Mesendoderm (in vitro differentiated cells): ENCODE measurements around the gene FBXO38.

Source experiments
- DNase-seq: peaks from one replicate; pipeline ENCODE4 v3.0.0; 2013
- H2AK5ac ChIP-seq: 2 replicates; pipeline ENCODE4 v1.6.1; 2013; ENCODE audit warnings: low read length, inconsistent platforms
- H2BK120ac ChIP-seq: 2 replicates; pipeline ENCODE4 v1.6.1; 2013; ENCODE audit warnings: low read depth, mild to moderate bottlenecking, low read length, moderate library complexity, mixed read lengths
- H2BK15ac ChIP-seq: replicated peaks from 2 replicates; pipeline ENCODE4 v1.6.1; 2013; ENCODE audit warnings: low read depth, mild to moderate bottlenecking, moderate library complexity
- H2BK5ac ChIP-seq: 2 replicates; pipeline ENCODE4 v1.6.1; 2013; ENCODE audit warnings: low read length, inconsistent platforms
- H3K18ac ChIP-seq: 2 replicates; pipeline ENCODE4 v1.6.1; 2013; ENCODE audit warnings: mild to moderate bottlenecking, low read length, mixed read lengths
- H3K23ac ChIP-seq: one replicate; pipeline ENCODE4 v1.6.1; 2013; ENCODE audit warnings: low read length
- H3K27ac ChIP-seq: 2 replicates; pipeline ENCODE4 v1.5.1; 2013; ENCODE audit warnings: low read depth, mild to moderate bottlenecking, inconsistent platforms, low read length, moderate library complexity
- H3K27me3 ChIP-seq: 2 replicates; pipeline ENCODE4 v1.6.1; 2013; ENCODE audit warnings: low read length, control low read depth, mild to moderate bottlenecking, inconsistent platforms; ENCODE audit not compliant: insufficient read depth, poor library complexity
- H3K36me3 ChIP-seq: 2 replicates; pipeline ENCODE4 v1.6.1; 2013; ENCODE audit warnings: low read length, inconsistent platforms; ENCODE audit not compliant: control insufficient read depth, insufficient read depth
- H3K4ac ChIP-seq: one replicate; pipeline ENCODE4 v1.6.1; 2013; ENCODE audit warnings: low read depth, mild to moderate bottlenecking, low read length, moderate library complexity
- H3K4me1 ChIP-seq: 2 replicates; pipeline ENCODE4 v1.6.1; 2013; ENCODE audit warnings: low read depth, low read length, inconsistent platforms; ENCODE audit not compliant: control insufficient read depth
- H3K4me2 ChIP-seq: 2 replicates; pipeline ENCODE4 v1.6.1; 2013; ENCODE audit warnings: low read length
- H3K4me3 ChIP-seq: 2 replicates; pipeline ENCODE4 v1.5.1; 2013; ENCODE audit warnings: mild to moderate bottlenecking, low read length
- H3K56ac ChIP-seq: one replicate; pipeline ENCODE4 v1.6.1; 2013; ENCODE audit warnings: low read length
- H3K79me1 ChIP-seq: 2 replicates; pipeline ENCODE4 v1.6.1; 2013; ENCODE audit warnings: low read length, inconsistent platforms
- H3K79me2 ChIP-seq: 2 replicates; pipeline ENCODE4 v1.6.1; 2013; ENCODE audit warnings: mild to moderate bottlenecking, low read length; ENCODE audit not compliant: control insufficient read depth, insufficient read depth
- H3K9ac ChIP-seq: 2 replicates; pipeline ENCODE4 v1.6.1; 2013; ENCODE audit warnings: low read length, inconsistent platforms
- H4K5ac ChIP-seq: one replicate; pipeline ENCODE4 v1.6.1; 2013; ENCODE audit warnings: low read length
- H4K8ac ChIP-seq: one replicate; pipeline ENCODE4 v1.6.1; 2013; ENCODE audit warnings: low read depth, mild to moderate bottlenecking, control low read depth, low read length, moderate library complexity
- WGBS: extraction: QIAGEN DNeasy Blood & Tissue Kit; methylation state at CpG from one replicate; pipeline ENCODE4 v1.1.7; 2013; ENCODE audit warnings: low lambda C conversion rate, missing lambda C conversion rate; ENCODE audit not compliant: insufficient coverage; ENCODE audit errors: extremely low coverage; 5-methylcytosine and 5-hydroxymethylcytosine counted together

FBXO38 gene

GRCh38 chr5:148368299-148368698 lies 15.5 kb upstream of the FBXO38 start:
- no peak overlapping the region for H4K5ac ChIP-seq
- no peak overlapping the region for H2BK5ac ChIP-seq
- no peak overlapping the region for H3K4ac ChIP-seq
- no peaks in the 10 kb centered on the region for H3K79me1 ChIP-seq
- H3K18ac ChIP-seq = no peak overlapping the region
- no peak overlapping the region for H2BK15ac ChIP-seq
- H3K79me2 ChIP-seq = no peaks in the 10 kb centered on the region
- H4K8ac ChIP-seq = no peak overlapping the region
- H3K4me2 ChIP-seq = no peak overlapping the region
- H3K23ac ChIP-seq = no peak overlapping the region
- no peak overlapping the region for H3K56ac ChIP-seq
- H3K27me3 ChIP-seq = no peaks in the 10 kb centered on the region
- H3K27ac ChIP-seq = no peak overlapping the region
- H2AK5ac ChIP-seq = no peak overlapping the region
- no peak overlapping the region for H3K9ac ChIP-seq
- H3K4me1 ChIP-seq = no peaks in the 10 kb centered on the region
- DNase-seq = no peak
- H2BK120ac ChIP-seq = no peak overlapping the region
- no peak overlapping the region for H3K4me3 ChIP-seq
- H3K36me3 ChIP-seq = no peaks in the 10 kb centered on the region

- no CpG with 5 or more reads among the region's 2 CpGs for WGBS
- Histone ChIP-seq H3K4me3 (no peak overlapping the region), H3K4me2 (no peak overlapping the region)
Observed at GRCh38 chr5:148372166-148372725, 11.5 kb upstream of the FBXO38 start.

GRCh38 chr5:148372893-148373292 lies 10.9 kb upstream of the FBXO38 start:
- no peaks in the 10 kb centered on the region for H3K79me1 ChIP-seq
- H3K9ac ChIP-seq = no peak overlapping the region
- H3K27me3 ChIP-seq = no peaks in the 10 kb centered on the region
- H4K5ac ChIP-seq = no peak overlapping the region
- H2AK5ac ChIP-seq = no peak overlapping the region
- H3K56ac ChIP-seq = no peak overlapping the region
- H3K4ac ChIP-seq = no peak overlapping the region
- no peak overlapping the region for H3K23ac ChIP-seq
- no peak overlapping the region for H2BK5ac ChIP-seq
- no peaks in the 10 kb centered on the region for H3K4me1 ChIP-seq
- no peaks in the 10 kb centered on the region for H3K79me2 ChIP-seq
- no peak overlapping the region for H3K18ac ChIP-seq
- H2BK15ac ChIP-seq = no peak overlapping the region
- DNase-seq = no peak
- no peak overlapping the region for H3K4me3 ChIP-seq
- H4K8ac ChIP-seq = no peak overlapping the region
- no peaks in the 10 kb centered on the region for H3K36me3 ChIP-seq
- H2BK120ac ChIP-seq = no peak overlapping the region
- no peak overlapping the region for H3K4me2 ChIP-seq
- H3K27ac ChIP-seq = no peak overlapping the region

More at GRCh38 chr5:148372166-148372725, 11.5 kb upstream of the FBXO38 start:
- Histone ChIP-seq H3K9ac (no peak overlapping the region), H3K36me3 (no peaks in the 10 kb centered on the region), H3K18ac (no peak overlapping the region), H2BK5ac (no peak overlapping the region), H4K5ac (no peak overlapping the region), H3K23ac (no peak overlapping the region), H3K56ac (no peak overlapping the region), H3K27me3 (no peaks in the 10 kb centered on the region), H3K79me2 (no peaks in the 10 kb centered on the region), H3K79me1 (no peaks in the 10 kb centered on the region), H4K8ac (no peak overlapping the region), H2BK15ac (no peak overlapping the region), H3K4me1 (no peaks in the 10 kb centered on the region), H3K4ac (no peak overlapping the region), H2BK120ac (no peak overlapping the region), H3K27ac (no peak overlapping the region), H2AK5ac (no peak overlapping the region)
- DNase-seq = no peak

- Histone ChIP-seq H3K27ac (no peak overlapping the region), H2AK5ac (no peak overlapping the region), H3K56ac (no peak overlapping the region), H3K4me3 (no peak overlapping the region), H3K4ac (no peak overlapping the region), H2BK120ac (no peak overlapping the region), H3K27me3 (no peaks in the 10 kb centered on the region), H3K18ac (no peak overlapping the region), H3K79me1 (no peaks in the 10 kb centered on the region), H2BK15ac (peak overlapping the region; percentile 25), H3K9ac (no peak overlapping the region), H3K79me2 (no peaks in the 10 kb centered on the region), H3K36me3 (no peaks in the 10 kb centered on the region), H3K4me2 (no peak overlapping the region), H3K4me1 (no peaks in the 10 kb centered on the region), H4K8ac (no peak overlapping the region), H2BK5ac (no peak overlapping the region), H3K23ac (no peak overlapping the region), H4K5ac (no peak overlapping the region)
- WGBS = no CpG with 5 or more reads among the region's 3 CpGs
- DNase-seq = peak; percentile 95
Observed at GRCh38 chr5:148374690-148375360, 8.9 kb upstream of the FBXO38 start.

GRCh38 chr5:148376198-148376597 lies 7.6 kb upstream of the FBXO38 start:
- no peak overlapping the region for H2BK5ac ChIP-seq
- no peak overlapping the region for H3K9ac ChIP-seq
- H3K27me3 ChIP-seq = no peaks in the 10 kb centered on the region
- H3K56ac ChIP-seq = no peak overlapping the region
- H3K4ac ChIP-seq = no peak overlapping the region
- H2BK120ac ChIP-seq = no peak overlapping the region
- no peaks in the 10 kb centered on the region for H3K36me3 ChIP-seq
- no peak overlapping the region for H4K8ac ChIP-seq
- no peak overlapping the region for H2AK5ac ChIP-seq
- H3K23ac ChIP-seq = no peak overlapping the region
- H3K79me1 ChIP-seq = no peaks in the 10 kb centered on the region
- no peak overlapping the region for H4K5ac ChIP-seq
- H3K18ac ChIP-seq = no peak overlapping the region
- no peaks in the 10 kb centered on the region for H3K4me1 ChIP-seq
- no peak overlapping the region for H2BK15ac ChIP-seq
- H3K27ac ChIP-seq = no peak overlapping the region
- H3K4me3 ChIP-seq = no peak overlapping the region
- H3K4me2 ChIP-seq = no peak overlapping the region
- no CpG with 5 or more reads among the region's 4 CpGs for WGBS
- H3K79me2 ChIP-seq = no peaks in the 10 kb centered on the region
- DNase-seq = peak; percentile 18

- no peak overlapping the region for H3K27ac ChIP-seq
- DNase-seq = no peak
Observed at GRCh38 chr5:148378670-148379069, 5.1 kb upstream of the FBXO38 start.

More at GRCh38 chr5:148378670-148379069, 5.1 kb upstream of the FBXO38 start:
- Histone ChIP-seq H3K27me3 (no peaks in the 10 kb centered on the region), H3K36me3 (no peaks in the 10 kb centered on the region), H4K8ac (no peak overlapping the region), H3K56ac (no peak overlapping the region), H3K18ac (no peak overlapping the region), H3K4ac (no peak overlapping the region), H3K4me1 (no peaks in the 10 kb centered on the region), H2BK5ac (no peak overlapping the region), H2BK15ac (no peak overlapping the region), H3K23ac (no peak overlapping the region), H2AK5ac (no peak overlapping the region), H3K4me2 (no peak overlapping the region), H4K5ac (no peak overlapping the region), H3K4me3 (no peak overlapping the region), H3K9ac (no peak overlapping the region), H3K79me1 (no peaks in the 10 kb centered on the region), H2BK120ac (no peak overlapping the region), H3K79me2 (no peaks in the 10 kb centered on the region)
- no CpG with 5 or more reads among the region's 3 CpGs for WGBS
